CD4-positive, alpha-beta T cell treated with Interleukin-10 for 1 hour (primary cell): ENCODE measurements around the gene MPLKIP.
"Not testable (repeated sequence)": the region's sequence is repeated elsewhere in the genome, so short reads cannot be mapped to it uniquely, and the experiment has no call there.

ENCODE experiments used
- DNase-seq: peaks from one replicate; pipeline ENCODE4 v3.0.0-alpha.2; 2020

The MPLKIP gene

GRCh38 chr7:40122940-40123254 lies 11.5 kb downstream of the MPLKIP start:
- DNase-seq = no peak

GRCh38 chr7:40122100-40122939 lies 12.1 kb downstream of the MPLKIP start:
- not testable (repeated sequence) for DNase-seq

- DNase-seq = no peak
Observed at GRCh38 chr7:40120020-40120419, 14.4 kb downstream of the MPLKIP start.

GRCh38 chr7:40118201-40118600 lies 16.2 kb downstream of the MPLKIP start:
- not testable (repeated sequence) for DNase-seq

- not testable (repeated sequence) for DNase-seq
Observed at GRCh38 chr7:40117199-40117598, 17.2 kb downstream of the MPLKIP start.

GRCh38 chr7:40115936-40116335 lies 18.5 kb downstream of the MPLKIP start:
- DNase-seq = no peak

GRCh38 chr7:40105879-40106473 lies 28.4 kb downstream of the MPLKIP start:
- no peak for DNase-seq

- DNase-seq = no peak
Observed at GRCh38 chr7:40102897-40103296, 31.5 kb downstream of the MPLKIP start.

- no peak for DNase-seq
Observed at GRCh38 chr7:40101201-40101600, 33.2 kb downstream of the MPLKIP start.

GRCh38 chr7:40099837-40100236 lies 34.6 kb downstream of the MPLKIP start:
- DNase-seq = no peak

- DNase-seq = no peak
Observed at GRCh38 chr7:40098810-40099209, 35.6 kb downstream of the MPLKIP start.

- DNase-seq = no peak
Observed at GRCh38 chr7:40097728-40098127, 36.7 kb downstream of the MPLKIP start.

- DNase-seq = no peak
Observed at GRCh38 chr7:40095695-40096327, 38.6 kb downstream of the MPLKIP start.

- no peak for DNase-seq
Observed at GRCh38 chr7:40095230-40095629, 39.2 kb downstream of the MPLKIP start.

- no peak for DNase-seq
Observed at GRCh38 chr7:40093631-40094350, 40.6 kb downstream of the MPLKIP start.

GRCh38 chr7:40092182-40092581 lies 42.2 kb downstream of the MPLKIP start:
- no peak for DNase-seq

- no peak for DNase-seq
Observed at GRCh38 chr7:40077849-40078248, 56.6 kb downstream of the MPLKIP start.
